ENCODE data around the gene AIG1.
"Not testable (repeated sequence)": the region's sequence is repeated elsewhere in the genome, so short reads cannot be mapped to it uniquely, and the experiment has no call there.

The AIG1 gene

DNA sequence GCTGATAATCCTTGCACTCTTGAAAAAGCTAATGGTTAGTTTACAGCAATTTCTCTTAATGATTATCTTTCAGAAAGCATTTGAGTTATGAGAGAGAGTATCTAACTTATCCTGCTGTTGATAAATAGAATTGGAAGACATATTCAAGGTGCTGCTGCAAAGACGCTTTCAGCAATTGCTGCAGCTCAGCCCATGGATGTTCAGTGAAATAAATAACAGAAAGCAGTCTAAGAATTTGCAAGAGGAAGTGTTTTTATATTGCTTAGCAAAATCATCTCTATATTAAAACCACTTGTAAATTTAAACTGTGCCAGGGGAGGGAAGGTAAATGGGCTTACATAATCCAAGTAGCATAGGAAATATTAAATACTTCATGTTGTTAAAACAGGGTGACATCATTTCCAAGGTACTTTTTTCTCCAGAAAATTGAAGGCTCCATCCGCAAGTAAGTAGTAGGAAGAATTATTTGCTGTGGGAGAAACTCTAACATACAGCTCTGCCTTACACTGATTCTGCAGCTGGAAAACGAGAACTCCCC lies 201.3 kb downstream of the AIG1 start:
- no peak for DNase-seq (ENCODE audit: low read depth in 2 of 2, low spot score in 1 of 2)

- DNase-seq (ENCODE audit: low read depth in 2 of 2, low spot score in 1 of 2): no peak
These were observed 202.2 kb downstream of the AIG1 start for GRCh38 chr6:143262859-143263258.

- DNase-seq (ENCODE audit: low read depth in 2 of 2, low spot score in 1 of 2): no peak
These were observed 203.7 kb downstream of the AIG1 start for GRCh38 chr6:143264379-143264778.

DNA sequence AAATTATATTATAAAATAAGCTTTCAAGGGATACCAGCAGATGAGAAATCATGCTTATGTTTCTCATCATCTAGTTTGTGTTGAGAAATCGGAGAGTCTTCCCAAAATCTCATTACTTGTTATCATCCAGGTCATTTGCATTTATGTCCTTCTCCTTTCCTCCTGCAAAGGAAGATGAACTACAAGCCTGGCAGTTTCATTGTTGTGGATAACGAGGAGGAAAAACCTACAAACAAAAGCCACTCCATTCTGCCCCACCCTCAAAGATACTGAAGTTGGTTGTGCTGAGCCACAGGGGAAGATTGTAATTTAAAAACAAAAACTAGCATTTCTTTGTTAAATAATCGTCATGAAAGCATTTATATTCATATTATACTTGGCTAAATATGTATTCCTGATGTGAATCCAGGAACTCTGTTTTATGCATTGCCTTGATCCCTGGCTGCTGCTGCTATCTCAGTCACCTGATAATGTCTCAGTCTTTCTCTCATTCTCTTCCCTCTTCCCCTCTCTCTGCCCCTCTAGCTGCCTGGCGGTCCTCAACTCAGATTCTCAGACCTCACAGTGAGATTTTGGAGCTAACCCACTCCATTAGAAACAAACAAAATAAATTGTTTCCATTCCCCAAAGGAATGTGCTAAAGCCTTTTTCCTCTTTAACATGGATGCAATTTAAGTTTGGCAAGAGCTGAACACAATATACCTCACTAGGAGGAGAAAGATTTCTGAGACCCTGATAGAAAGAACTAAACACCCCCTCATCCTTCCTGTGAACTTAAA lies 204.5 kb downstream of the AIG1 start:
- DNase-seq (ENCODE audit: low read depth in 2 of 2, low spot score in 1 of 2): no peak

GRCh38 chr6:143267760-143268159 lies 207.1 kb downstream of the AIG1 start:
- DNase-seq (ENCODE audit: low read depth in 2 of 2, low spot score in 1 of 2): no peak

DNA sequence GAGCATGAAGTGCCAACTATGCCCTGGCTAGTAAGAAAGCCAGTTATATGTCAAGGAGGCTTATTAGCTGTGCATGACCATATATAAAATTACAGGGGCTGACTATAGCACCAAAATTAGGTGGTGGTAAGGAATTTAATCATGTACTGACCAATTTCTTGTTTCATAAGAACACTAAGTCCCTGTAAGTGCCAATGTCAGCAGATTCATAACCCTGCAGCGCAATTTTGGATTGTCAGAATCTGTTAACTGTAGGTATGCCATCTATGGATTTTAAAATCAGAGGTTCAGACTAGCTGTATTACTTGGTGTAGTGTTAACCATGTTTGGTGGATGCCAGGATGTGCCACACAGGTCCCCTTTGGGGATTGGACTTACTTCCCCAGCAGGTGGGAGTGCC lies 207.8 kb downstream of the AIG1 start:
- DNase-seq (ENCODE audit: low read depth in 2 of 2, low spot score in 1 of 2): no peak

- DNase-seq (ENCODE audit: low read depth in 2 of 2, low spot score in 1 of 2): no peak
These were observed 209.3 kb downstream of the AIG1 start for GRCh38 chr6:143270026-143270425.

- DNase-seq (ENCODE audit: low read depth in 2 of 2, low spot score in 1 of 2): no peak
These were observed 210.3 kb downstream of the AIG1 start for GRCh38 chr6:143271024-143271423.

- no peak for DNase-seq (ENCODE audit: low read depth in 2 of 2, low spot score in 1 of 2)
These were observed 215.7 kb downstream of the AIG1 start for GRCh38 chr6:143276436-143276835.

DNA sequence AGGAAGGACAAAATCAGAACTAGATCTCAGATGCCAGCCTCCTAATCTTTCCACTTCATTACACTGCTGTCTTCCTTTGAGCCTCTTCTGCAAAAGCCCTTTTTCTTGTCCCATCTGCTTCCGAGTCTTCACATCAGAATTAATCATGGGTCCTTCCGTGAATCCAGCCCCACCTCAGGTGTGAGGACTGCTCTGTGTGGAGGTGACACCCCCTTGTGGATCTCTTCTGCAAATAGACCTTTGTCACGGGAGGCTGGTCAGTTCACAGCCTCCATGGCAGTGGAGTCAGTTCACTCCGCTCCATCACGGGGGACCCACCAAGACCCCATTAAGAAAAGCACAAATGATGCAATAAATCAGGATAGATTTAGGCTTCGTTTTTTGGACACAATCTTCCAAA lies 218.7 kb downstream of the AIG1 start:
- no peak for DNase-seq (ENCODE audit: low read depth in 2 of 2, low spot score in 1 of 2)

- no peak for DNase-seq (ENCODE audit: low read depth in 2 of 2, low spot score in 1 of 2)
These were observed 223.4 kb downstream of the AIG1 start for GRCh38 chr6:143283887-143284645.

DNA sequence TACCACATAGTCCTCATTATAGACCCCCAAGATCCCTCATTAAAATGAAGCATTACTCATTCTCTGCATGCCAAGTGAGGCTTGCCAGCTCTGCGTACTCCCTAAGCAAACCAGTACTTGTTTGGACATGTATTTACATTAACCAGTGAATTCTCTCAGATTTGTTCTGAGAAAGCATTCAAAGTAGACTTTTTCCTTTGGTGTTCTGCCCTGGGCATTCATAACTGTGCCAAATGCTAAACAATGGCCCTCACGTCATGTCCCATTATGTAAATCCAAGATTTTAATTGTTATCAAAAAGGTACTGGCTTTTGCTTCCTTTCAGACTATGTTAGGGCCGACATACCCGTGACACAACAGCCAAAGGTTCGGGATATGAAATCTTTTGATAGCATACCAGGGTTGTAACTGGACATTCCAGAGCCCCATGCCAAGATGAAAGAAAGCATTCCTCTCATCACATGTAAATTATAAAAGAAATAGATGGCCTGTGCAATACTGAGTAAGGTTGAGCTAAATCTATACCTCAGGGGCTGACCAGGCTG lies 225.6 kb downstream of the AIG1 start:
- no peak for DNase-seq (ENCODE audit: low read depth in 2 of 2, low spot score in 1 of 2)

- no peak for DNase-seq (ENCODE audit: low read depth in 2 of 2, low spot score in 1 of 2)
These were observed 228.2 kb downstream of the AIG1 start for GRCh38 chr6:143288923-143289322.

- DNase-seq (ENCODE audit: low read depth in 2 of 2, low spot score in 1 of 2): no peak
These were observed 229.5 kb downstream of the AIG1 start for GRCh38 chr6:143290206-143290605.

- DNase-seq (ENCODE audit: low read depth in 2 of 2, low spot score in 1 of 2): no peak
These were observed 232.8 kb downstream of the AIG1 start for GRCh38 chr6:143293523-143293922.

GRCh38 chr6:143294265-143294860 lies 233.7 kb downstream of the AIG1 start:
- DNase-seq (ENCODE audit: low read depth in 2 of 2, low spot score in 1 of 2): no peak

DNA sequence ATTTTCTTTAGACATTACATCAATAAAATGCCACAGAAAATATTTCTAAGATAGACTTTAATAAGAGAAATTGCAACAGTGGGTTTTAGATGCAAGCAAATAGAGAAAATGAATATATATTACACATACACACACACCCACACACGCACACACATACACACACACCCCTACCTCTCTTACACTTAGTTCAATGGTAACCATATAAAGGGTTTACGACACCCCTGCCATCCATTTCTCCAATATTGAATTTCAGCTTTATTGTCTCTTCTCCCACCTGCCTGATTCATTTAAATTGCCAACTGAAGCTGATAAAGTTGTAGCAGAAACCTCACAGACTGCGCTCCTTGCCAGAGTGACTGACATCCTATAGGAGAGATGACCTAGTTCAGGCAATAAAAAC lies 235.2 kb downstream of the AIG1 start:
- DNase-seq (ENCODE audit: low read depth in 2 of 2, low spot score in 1 of 2): no peak

- DNase-seq (ENCODE audit: low read depth in 2 of 2, low spot score in 1 of 2): no peak
These were observed 237.4 kb downstream of the AIG1 start for GRCh38 chr6:143298071-143298470.

DNA sequence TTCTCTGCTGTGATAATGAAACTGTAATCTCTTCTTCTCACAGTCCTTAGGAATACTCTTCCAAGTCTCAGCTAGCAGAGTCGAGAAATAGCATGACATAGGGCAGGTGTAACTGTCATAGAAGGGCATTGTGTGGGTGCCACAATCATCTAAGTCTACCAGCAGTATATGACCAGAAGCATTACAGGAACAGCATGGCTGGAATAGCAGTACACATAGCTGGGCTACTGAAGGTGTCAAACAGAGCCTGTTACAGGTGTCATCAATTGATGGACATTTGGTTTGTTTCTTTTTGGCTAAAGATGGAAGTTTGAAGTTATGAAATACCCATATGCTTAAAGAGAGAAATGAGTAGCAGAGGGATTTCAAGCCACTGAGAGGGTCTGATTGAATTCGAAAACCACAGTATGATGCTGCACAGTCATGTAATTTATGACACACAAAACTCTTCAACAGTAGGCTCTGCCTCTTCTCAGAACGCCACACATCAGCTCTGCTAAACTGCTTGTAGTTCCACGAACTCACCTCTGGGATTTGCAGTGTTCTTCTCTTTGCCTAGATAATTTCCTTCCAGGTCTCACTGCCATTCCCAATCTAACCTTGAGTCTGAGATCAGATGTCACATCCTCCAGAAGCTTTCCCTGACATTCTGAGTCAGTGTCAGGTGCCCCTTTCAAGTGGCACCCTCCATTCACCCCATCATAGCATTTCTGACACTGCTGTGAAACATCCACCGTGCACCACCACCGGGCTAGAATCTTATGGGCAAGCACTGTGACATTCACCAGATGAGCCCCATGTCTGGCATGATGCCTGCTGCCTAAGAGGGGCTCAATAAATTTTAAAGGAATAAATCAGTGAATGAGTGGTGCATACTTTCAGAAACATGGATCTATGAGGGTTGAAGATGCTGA lies 238.8 kb downstream of the AIG1 start:
- DNase-seq (ENCODE audit: low read depth in 2 of 2, low spot score in 1 of 2): no peak

GRCh38 chr6:143301188-143301587 lies 240.5 kb downstream of the AIG1 start:
- no peak for DNase-seq (ENCODE audit: low read depth in 2 of 2, low spot score in 1 of 2)

DNA sequence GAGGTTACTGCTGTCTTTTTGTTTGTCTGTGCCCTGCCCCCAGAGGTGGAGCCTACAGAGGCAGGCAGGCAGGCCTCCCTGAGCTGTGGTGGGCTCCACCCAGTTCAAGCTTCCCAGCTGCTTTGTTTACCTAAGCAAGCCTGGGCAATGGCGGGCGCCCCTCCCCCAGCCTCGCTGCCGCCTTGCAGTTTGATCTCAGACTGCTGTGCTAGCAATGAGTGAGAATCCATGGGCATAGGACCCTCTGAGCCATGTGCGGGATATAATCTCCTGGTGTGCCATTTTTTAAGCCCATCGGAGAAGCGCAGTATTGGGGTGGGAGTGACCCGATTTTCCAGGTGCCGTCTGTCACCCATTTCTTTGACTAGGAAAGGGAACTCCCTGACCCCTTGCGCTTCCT lies 247.1 kb downstream of the AIG1 start:
- DNase-seq (ENCODE audit: low read depth in 2 of 2, low spot score in 1 of 2): not testable (repeated sequence)
